Measurements from ENCODE around the gene ARHGAP10. TPM values are rescaled to one million over a fixed set of nuclear protein-coding genes. Genes with fewer than 3 reads are reported as not detected.

ARHGAP10 gene
- total and polyA plus RNA-seq, 2 donors from 2014 or later = 13.4 to 20.3 TPM

GRCh38 chr4:147735413-147736301 lies 3.8 kb downstream of the ARHGAP10 start:
- Histone ChIP-seq H3K27ac (ENCODE audit: low read depth in 2 of 2, low read length in 2 of 2) (peak overlapping the region in 1 of 2 donors; percentile 23), H3K9ac (ENCODE audit: low read length in 3 of 3) (no peak overlapping the region), H3K4me3 (ENCODE audit: low read length in 3 of 3) (peak overlapping the region in 1 of 3 donors; percentile 7), H3K9me3 (ENCODE audit: control insufficient read depth in 2 of 3, insufficient read depth in 1 of 3, low read length in 3 of 3) (no peaks in the 10 kb centered on the region), H3K4me1 (ENCODE audit: control insufficient read depth in 2 of 3, insufficient read depth in 2 of 3, low read depth in 1 of 3, low read length in 3 of 3) (peaks cover 3 to 7% (median 6%) of the 10 kb centered on the region in 3 donors), H3K27me3 (ENCODE audit: control insufficient read depth, insufficient read depth, low read length) (no peaks in the 10 kb centered on the region), H3K36me3 (ENCODE audit: control insufficient read depth in 2 of 3, insufficient read depth in 3 of 3, low read length in 3 of 3) (no peaks in the 10 kb centered on the region)
- FAIRE-seq (no peak), DNase-seq (no peak)
- intact Hi-C loops (cut with DNase I) = no loop called here
- no peak for TF ChIP-seq CTCF (IDR thresholded peaks at IDR 0.05; ENCODE audit: borderline replicate concordance, extremely low read depth, insufficient read depth)

GRCh38 chr4:147736458-147736857 lies 4.6 kb downstream of the ARHGAP10 start:
- no peak overlapping the region for H3K9ac ChIP-seq (ENCODE audit: low read length in 3 of 3)
- H3K27me3 ChIP-seq (ENCODE audit: control insufficient read depth, insufficient read depth, low read length) = no peaks in the 10 kb centered on the region
- peaks cover 3 to 6% (median 4%) of the 10 kb centered on the region in 3 donors for H3K4me1 ChIP-seq (ENCODE audit: control insufficient read depth in 2 of 3, insufficient read depth in 2 of 3, low read depth in 1 of 3, low read length in 3 of 3)
- no peak overlapping the region for H3K27ac ChIP-seq (ENCODE audit: low read depth in 2 of 2, low read length in 2 of 2)
- DNase-seq (no peak), FAIRE-seq (no peak)
- no peak overlapping the region for H3K4me3 ChIP-seq (ENCODE audit: low read length in 3 of 3)
- no peak for TF ChIP-seq CTCF (IDR thresholded peaks at IDR 0.05; ENCODE audit: borderline replicate concordance, extremely low read depth, insufficient read depth)
- H3K9me3 ChIP-seq (ENCODE audit: control insufficient read depth in 2 of 3, insufficient read depth in 1 of 3, low read length in 3 of 3) = no peaks in the 10 kb centered on the region
- intact Hi-C loops (cut with DNase I) = no loop called here
- no peaks in the 10 kb centered on the region for H3K36me3 ChIP-seq (ENCODE audit: control insufficient read depth in 2 of 3, insufficient read depth in 3 of 3, low read length in 3 of 3)

GRCh38 chr4:147737623-147738022 lies 5.7 kb downstream of the ARHGAP10 start:
- intact Hi-C loops (cut with DNase I) = no loop called here
- FAIRE-seq = no peak
- no peak overlapping the region for H3K27ac ChIP-seq (ENCODE audit: low read depth in 2 of 2, low read length in 2 of 2)

More at GRCh38 chr4:147737623-147738022, 5.7 kb downstream of the ARHGAP10 start:
- Histone ChIP-seq H3K4me1 (ENCODE audit: control insufficient read depth in 2 of 3, insufficient read depth in 2 of 3, low read depth in 1 of 3, low read length in 3 of 3) (peaks cover 3 to 6% (median 4%) of the 10 kb centered on the region in 3 donors), H3K9ac (ENCODE audit: low read length in 3 of 3) (no peak overlapping the region), H3K36me3 (ENCODE audit: control insufficient read depth in 2 of 3, insufficient read depth in 3 of 3, low read length in 3 of 3) (no peaks in the 10 kb centered on the region), H3K4me3 (ENCODE audit: low read length in 3 of 3) (no peak overlapping the region), H3K27me3 (ENCODE audit: control insufficient read depth, insufficient read depth, low read length) (no peaks in the 10 kb centered on the region), H3K9me3 (ENCODE audit: control insufficient read depth in 2 of 3, insufficient read depth in 1 of 3, low read length in 3 of 3) (no peaks in the 10 kb centered on the region)
- TF ChIP-seq CTCF (IDR thresholded peaks at IDR 0.05; ENCODE audit: borderline replicate concordance, extremely low read depth, insufficient read depth) = no peak
- no peak for DNase-seq

All from kidney (tissue), 14 donors.